Measurements from ENCODE around the gene DOCK7. TPM values are rescaled to one million over a fixed set of nuclear protein-coding genes. Genes with fewer than 3 reads are reported as not detected.

DOCK7 gene
- polyA plus RNA-seq, 2 donors: 4.2 to 4.3 TPM

- peaks cover 0 to 5% of the 10 kb centered on the region in 2 donors for H3K36me3 ChIP-seq (ENCODE audit: control insufficient read depth in 2 of 2, insufficient read depth in 2 of 2, low read length in 1 of 2)
- no peak overlapping the region for H3K27ac ChIP-seq (ENCODE audit: low read depth in 2 of 2, low read length in 1 of 2)
- WGBS, 2 donors: 82% methylated on average over 3 of the region's 3 CpGs
- H3K4me1 ChIP-seq (ENCODE audit: control insufficient read depth in 2 of 2, insufficient read depth in 2 of 2, low read length in 1 of 2): no peaks in the 10 kb centered on the region
- no peaks in the 10 kb centered on the region for H3K27me3 ChIP-seq (ENCODE audit: control insufficient read depth in 1 of 2, insufficient read depth in 2 of 2, low read length in 2 of 2)
- no peak overlapping the region for H3K4me3 ChIP-seq (ENCODE audit: low read depth in 1 of 2, low read length in 2 of 2)
- no peaks in the 10 kb centered on the region for H3K9me3 ChIP-seq (ENCODE audit: control insufficient read depth in 2 of 2, insufficient read depth in 1 of 2, low read depth in 1 of 2, low read length in 1 of 2)
These were observed 239.8 kb downstream of the DOCK7 start for GRCh38 chr1:62448221-62448933.

GRCh38 chr1:62444701-62445100, 243.5 kb downstream of the DOCK7 start:
- no peak overlapping the region for H3K4me3 ChIP-seq (ENCODE audit: low read depth in 1 of 2, low read length in 2 of 2)
- WGBS, 2 donors: 85 to 92% methylated on average over 1 of the region's 1 CpG
- H3K36me3 ChIP-seq (ENCODE audit: control insufficient read depth in 2 of 2, insufficient read depth in 2 of 2, low read length in 1 of 2): peaks cover 2 to 5% of the 10 kb centered on the region in 2 donors
- H3K9me3 ChIP-seq (ENCODE audit: control insufficient read depth in 2 of 2, insufficient read depth in 1 of 2, low read depth in 1 of 2, low read length in 1 of 2): no peaks in the 10 kb centered on the region
- H3K27ac ChIP-seq (ENCODE audit: low read depth in 2 of 2, low read length in 1 of 2): no peak overlapping the region
- no peaks in the 10 kb centered on the region for H3K4me1 ChIP-seq (ENCODE audit: control insufficient read depth in 2 of 2, insufficient read depth in 2 of 2, low read length in 1 of 2)
- H3K27me3 ChIP-seq (ENCODE audit: control insufficient read depth in 1 of 2, insufficient read depth in 2 of 2, low read length in 2 of 2): no peaks in the 10 kb centered on the region

GRCh38 chr1:62439652-62440371, 248.4 kb downstream of the DOCK7 start:
- H3K27me3 ChIP-seq (ENCODE audit: control insufficient read depth in 1 of 2, insufficient read depth in 2 of 2, low read length in 2 of 2): no peaks in the 10 kb centered on the region
- H3K9me3 ChIP-seq (ENCODE audit: control insufficient read depth in 2 of 2, insufficient read depth in 1 of 2, low read depth in 1 of 2, low read length in 1 of 2): no peaks in the 10 kb centered on the region
- peaks cover 0 to 3% of the 10 kb centered on the region in 2 donors for H3K4me1 ChIP-seq (ENCODE audit: control insufficient read depth in 2 of 2, insufficient read depth in 2 of 2, low read length in 1 of 2)
- H3K36me3 ChIP-seq (ENCODE audit: control insufficient read depth in 2 of 2, insufficient read depth in 2 of 2, low read length in 1 of 2): peaks cover 2 to 5% of the 10 kb centered on the region in 2 donors
- no peak overlapping the region for H3K4me3 ChIP-seq (ENCODE audit: low read depth in 1 of 2, low read length in 2 of 2)
- no peak overlapping the region for H3K27ac ChIP-seq (ENCODE audit: low read depth in 2 of 2, low read length in 1 of 2)
- WGBS, 2 donors: 47 to 52% methylated on average over 4 of the region's 4 CpGs

- Histone ChIP-seq H3K9me3 (ENCODE audit: control insufficient read depth in 2 of 2, insufficient read depth in 1 of 2, low read depth in 1 of 2, low read length in 1 of 2) (no peaks in the 10 kb centered on the region), H3K27ac (ENCODE audit: low read depth in 2 of 2, low read length in 1 of 2) (peak overlapping the region; percentile 37 to 98), H3K4me3 (ENCODE audit: low read depth in 1 of 2, low read length in 2 of 2) (peak overlapping the region; percentile 82 to 96), H3K36me3 (ENCODE audit: control insufficient read depth in 2 of 2, insufficient read depth in 2 of 2, low read length in 1 of 2) (peaks cover 0 to 2% of the 10 kb centered on the region in 2 donors), H3K4me1 (ENCODE audit: control insufficient read depth in 2 of 2, insufficient read depth in 2 of 2, low read length in 1 of 2) (peaks cover 0 to 3% of the 10 kb centered on the region in 2 donors), H3K27me3 (ENCODE audit: control insufficient read depth in 1 of 2, insufficient read depth in 2 of 2, low read length in 2 of 2) (no peaks in the 10 kb centered on the region)
- 1 to 2% methylated on average over 7 of the region's 7 CpGs for WGBS, 2 donors
These were observed 250.0 kb downstream of the DOCK7 start for GRCh38 chr1:62438163-62438562.

- 1% methylated on average over 68 of the region's 68 CpGs for WGBS, 2 donors
- Histone ChIP-seq H3K4me1 (ENCODE audit: control insufficient read depth in 2 of 2, insufficient read depth in 2 of 2, low read length in 1 of 2) (peaks cover 0 to 3% of the 10 kb centered on the region in 2 donors), H3K4me3 (ENCODE audit: low read depth in 1 of 2, low read length in 2 of 2) (peak overlapping the region; percentile 82 to 96), H3K36me3 (ENCODE audit: control insufficient read depth in 2 of 2, insufficient read depth in 2 of 2, low read length in 1 of 2) (peaks cover 0 to 2% of the 10 kb centered on the region in 2 donors), H3K27ac (ENCODE audit: low read depth in 2 of 2, low read length in 1 of 2) (peak overlapping the region; percentile 98), H3K9me3 (ENCODE audit: control insufficient read depth in 2 of 2, insufficient read depth in 1 of 2, low read depth in 1 of 2, low read length in 1 of 2) (no peaks in the 10 kb centered on the region), H3K27me3 (ENCODE audit: control insufficient read depth in 1 of 2, insufficient read depth in 2 of 2, low read length in 2 of 2) (no peaks in the 10 kb centered on the region)
These were observed 250.8 kb downstream of the DOCK7 start for GRCh38 chr1:62437273-62437940.

- Histone ChIP-seq H3K36me3 (ENCODE audit: control insufficient read depth in 2 of 2, insufficient read depth in 2 of 2, low read length in 1 of 2) (peaks cover 0 to under 1% of the 10 kb centered on the region in 2 donors), H3K4me3 (ENCODE audit: low read depth in 1 of 2, low read length in 2 of 2) (peak within 1 kb of the TSS; percentile 82 to 96), H3K27ac (ENCODE audit: low read depth in 2 of 2, low read length in 1 of 2) (peak within 1 kb of the TSS; percentile 98), H3K4me1 (ENCODE audit: control insufficient read depth in 2 of 2, insufficient read depth in 2 of 2, low read length in 1 of 2) (peaks cover 0 to 3% of the 10 kb centered on the region in 2 donors), H3K27me3 (ENCODE audit: control insufficient read depth in 1 of 2, insufficient read depth in 2 of 2, low read length in 2 of 2) (no peaks in the 10 kb centered on the region), H3K9me3 (ENCODE audit: control insufficient read depth in 2 of 2, insufficient read depth in 1 of 2, low read depth in 1 of 2, low read length in 1 of 2) (no peaks in the 10 kb centered on the region)
- WGBS, 2 donors: 0% methylated on average over 76 of the region's 76 CpGs
These were observed 251.5 kb downstream of the DOCK7 start, which contains the start of gene USP1 for GRCh38 chr1:62436466-62437272. TSS of gene USP1 (plus strand) at chr1:62437049. CDS start at chr1:62439868, 2,819 bp downstream.

- 0% methylated on average over 45 of the region's 45 CpGs for WGBS, 2 donors
- peak overlapping the region; percentile 98 for H3K27ac ChIP-seq (ENCODE audit: low read depth in 2 of 2, low read length in 1 of 2)
- H3K9me3 ChIP-seq (ENCODE audit: control insufficient read depth in 2 of 2, insufficient read depth in 1 of 2, low read depth in 1 of 2, low read length in 1 of 2): no peaks in the 10 kb centered on the region
- no peaks in the 10 kb centered on the region for H3K36me3 ChIP-seq (ENCODE audit: control insufficient read depth in 2 of 2, insufficient read depth in 2 of 2, low read length in 1 of 2)
- no peaks in the 10 kb centered on the region for H3K27me3 ChIP-seq (ENCODE audit: control insufficient read depth in 1 of 2, insufficient read depth in 2 of 2, low read length in 2 of 2)
- H3K4me1 ChIP-seq (ENCODE audit: control insufficient read depth in 2 of 2, insufficient read depth in 2 of 2, low read length in 1 of 2): peaks cover 0 to 3% of the 10 kb centered on the region in 2 donors
- peak overlapping the region; percentile 82 to 96 for H3K4me3 ChIP-seq (ENCODE audit: low read depth in 1 of 2, low read length in 2 of 2)
These were observed 252.1 kb downstream of the DOCK7 start for GRCh38 chr1:62436039-62436465.

GRCh38 chr1:62435231-62436038, 252.8 kb downstream of the DOCK7 start:
- WGBS, 2 donors: 47 to 49% methylated on average over 31 of the region's 31 CpGs
- Histone ChIP-seq H3K27me3 (ENCODE audit: control insufficient read depth in 1 of 2, insufficient read depth in 2 of 2, low read length in 2 of 2) (no peaks in the 10 kb centered on the region), H3K36me3 (ENCODE audit: control insufficient read depth in 2 of 2, insufficient read depth in 2 of 2, low read length in 1 of 2) (no peaks in the 10 kb centered on the region), H3K27ac (ENCODE audit: low read depth in 2 of 2, low read length in 1 of 2) (peak overlapping the region; percentile 98), H3K9me3 (ENCODE audit: control insufficient read depth in 2 of 2, insufficient read depth in 1 of 2, low read depth in 1 of 2, low read length in 1 of 2) (no peaks in the 10 kb centered on the region), H3K4me3 (ENCODE audit: low read depth in 1 of 2, low read length in 2 of 2) (peak overlapping the region; percentile 82 to 96), H3K4me1 (ENCODE audit: control insufficient read depth in 2 of 2, insufficient read depth in 2 of 2, low read length in 1 of 2) (peaks cover 0 to 3% of the 10 kb centered on the region in 2 donors)
